Colonic mucosa (tissue), 4 donors: ENCODE data around the gene MAPK8IP1. TPM values are rescaled to one million over a fixed set of nuclear protein-coding genes. Genes with fewer than 3 reads are reported as not detected.

Experiments used
- DNase-seq: peaks from one replicate; pipeline ENCODE4 v3.0.0-alpha.2; 2020
- H3K27ac ChIP-seq: fragments of 200-600 bp; one replicate; pipeline ENCODE4 v1.8.0; 2021
- H3K27me3 ChIP-seq: fragments of 200-600 bp; one replicate; pipeline ENCODE4 v1.8.0; 2021
- H3K36me3 ChIP-seq: fragments of 200-600 bp; one replicate; pipeline ENCODE4 v1.8.0; 2021
- H3K4me1 ChIP-seq: fragments of 200-600 bp; one replicate; pipeline ENCODE4 v1.8.0; 2021; ENCODE audit warnings: mild to moderate bottlenecking
- H3K4me3 ChIP-seq: fragments of 200-600 bp; one replicate; pipeline ENCODE4 v1.8.0; 2021
- H3K9ac ChIP-seq, 2 donors: one replicate each; pipeline ENCODE4 v1.7.0; 2013; ENCODE audit warnings: control low read depth in 2 of 2, low read depth in 2 of 2, low read length in 2 of 2
- H3K9me3 ChIP-seq: fragments of 200-600 bp; one replicate; pipeline ENCODE4 v1.8.0; 2021
- CTCF ChIP-seq: fragments of 200-600 bp; IDR thresholded peaks from one replicate; pipeline ENCODE4 v1.8.0; 2022; ENCODE audit warnings: antibody characterized with exemption, mild to moderate bottlenecking
- intact Hi-C: fragments of 100-400 bp; cut with DNase I; formaldehyde crosslinking; loops from one replicate; pipeline ENCODE4 v1.14.1; 2022
- total RNA-seq, 2 donors: library from RNA; stranded (reverse); fragmentation: NEBNext Ultra II Directional in 1 of 2; extraction: Animal tissue kit (Norgen Biotek cat#: 25700) in 1 of 2; gene quantifications; one replicate each; pipeline ENCODE4 v1.2.1, GENCODE V29; 2021
- donor health status: healthy.
- donor health status: DM: no; HTN: no; CAD: no.
- donor health status: DM: no; HTN: no; CAD: no.

MAPK8IP1 gene
- total RNA-seq, 2 donors from 2014 or later: 2.4 to 3.6 TPM

- peaks cover 34% of the 10 kb centered on the region for H3K36me3 ChIP-seq
- no peak overlapping the region for H3K9ac ChIP-seq
- no peaks in the 10 kb centered on the region for H3K27me3 ChIP-seq
- H3K4me3 ChIP-seq: no peak overlapping the region
- no peaks in the 10 kb centered on the region for H3K9me3 ChIP-seq
- H3K4me1 ChIP-seq: no peaks in the 10 kb centered on the region
- intact Hi-C loops: loop anchor here (10.0 kb wide), 1 partner anchor 132 kb away; no protein-coding TSS in a partner anchor
- no peak overlapping the region for H3K27ac ChIP-seq
- no peak for DNase-seq
- TF ChIP-seq CTCF: peak; percentile 54
These were observed 12.6 kb upstream of the MAPK8IP1 start for GRCh38 chr11:45872651-45873356.

GRCh38 chr11:45876401-45876800 is 9.1 kb upstream of the MAPK8IP1 start:
- TF ChIP-seq CTCF: no peak
- H3K27ac ChIP-seq: no peak overlapping the region
- no peak overlapping the region for H3K4me3 ChIP-seq
- no peaks in the 10 kb centered on the region for H3K4me1 ChIP-seq
- H3K36me3 ChIP-seq: peaks cover 9% of the 10 kb centered on the region
- no peak for DNase-seq
- H3K27me3 ChIP-seq: no peaks in the 10 kb centered on the region
- H3K9me3 ChIP-seq: no peaks in the 10 kb centered on the region
- no peak overlapping the region for H3K9ac ChIP-seq
- intact Hi-C loops: loop anchor here (10.0 kb wide), 1 partner anchor 128 kb away; no protein-coding TSS in a partner anchor

DNA sequence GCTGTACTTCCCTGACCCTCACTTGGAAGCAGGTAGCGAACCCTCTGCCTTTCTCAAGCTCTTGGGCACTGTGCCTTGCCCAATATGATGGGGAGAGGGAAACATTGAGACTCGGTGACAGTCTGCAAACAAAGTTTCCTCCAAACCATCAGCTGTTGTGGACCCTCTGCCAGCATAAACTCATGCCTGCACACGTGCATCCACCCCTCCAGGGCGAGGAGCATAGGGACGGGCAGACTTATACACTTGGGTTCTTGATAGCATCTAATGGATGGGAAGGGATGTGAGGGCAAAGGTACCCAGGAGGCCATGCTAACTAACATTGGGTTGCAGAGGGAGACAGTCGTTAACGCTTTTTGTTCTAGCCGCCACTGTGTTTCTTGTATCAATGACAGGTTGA is 8.2 kb upstream of the MAPK8IP1 start:
- H3K4me1 ChIP-seq: no peaks in the 10 kb centered on the region
- no peak for DNase-seq
- no peaks in the 10 kb centered on the region for H3K9me3 ChIP-seq
- H3K27me3 ChIP-seq: no peaks in the 10 kb centered on the region
- no peak for TF ChIP-seq CTCF
- intact Hi-C loops: loop anchor here (10.0 kb wide), 1 partner anchor 128 kb away; no protein-coding TSS in a partner anchor
- H3K36me3 ChIP-seq: peaks cover 1% of the 10 kb centered on the region
- no peak overlapping the region for H3K4me3 ChIP-seq
- no peak overlapping the region for H3K27ac ChIP-seq
- H3K9ac ChIP-seq: no peak overlapping the region

DNA sequence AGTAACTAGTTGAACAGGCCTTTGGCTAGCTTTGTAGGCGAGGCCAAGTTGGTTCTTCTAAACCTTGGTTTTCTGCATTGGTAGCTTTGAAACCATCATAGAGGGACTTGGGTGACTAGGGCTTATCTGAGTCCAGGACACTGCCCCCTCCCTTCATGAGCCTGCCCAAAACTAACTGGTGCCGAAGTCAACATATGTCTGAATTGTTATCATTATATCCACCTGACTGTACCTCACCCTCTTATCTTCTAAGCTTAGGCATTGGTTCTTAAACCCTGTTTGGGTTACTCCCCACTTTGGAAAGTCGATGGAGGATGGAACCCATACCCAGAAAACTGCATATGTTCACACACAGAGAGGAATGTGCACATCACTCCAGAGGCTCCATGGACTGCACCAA is 7.6 kb upstream of the MAPK8IP1 start:
- no peak overlapping the region for H3K9ac ChIP-seq
- no peak overlapping the region for H3K4me3 ChIP-seq
- H3K27ac ChIP-seq: no peak overlapping the region
- TF ChIP-seq CTCF: no peak
- no peaks in the 10 kb centered on the region for H3K36me3 ChIP-seq
- H3K27me3 ChIP-seq: no peaks in the 10 kb centered on the region
- no peak for DNase-seq
- H3K9me3 ChIP-seq: no peaks in the 10 kb centered on the region
- no peaks in the 10 kb centered on the region for H3K4me1 ChIP-seq
- intact Hi-C loops: loop anchor here (10.0 kb wide), 1 partner anchor 127 kb away; no protein-coding TSS in a partner anchor

DNA sequence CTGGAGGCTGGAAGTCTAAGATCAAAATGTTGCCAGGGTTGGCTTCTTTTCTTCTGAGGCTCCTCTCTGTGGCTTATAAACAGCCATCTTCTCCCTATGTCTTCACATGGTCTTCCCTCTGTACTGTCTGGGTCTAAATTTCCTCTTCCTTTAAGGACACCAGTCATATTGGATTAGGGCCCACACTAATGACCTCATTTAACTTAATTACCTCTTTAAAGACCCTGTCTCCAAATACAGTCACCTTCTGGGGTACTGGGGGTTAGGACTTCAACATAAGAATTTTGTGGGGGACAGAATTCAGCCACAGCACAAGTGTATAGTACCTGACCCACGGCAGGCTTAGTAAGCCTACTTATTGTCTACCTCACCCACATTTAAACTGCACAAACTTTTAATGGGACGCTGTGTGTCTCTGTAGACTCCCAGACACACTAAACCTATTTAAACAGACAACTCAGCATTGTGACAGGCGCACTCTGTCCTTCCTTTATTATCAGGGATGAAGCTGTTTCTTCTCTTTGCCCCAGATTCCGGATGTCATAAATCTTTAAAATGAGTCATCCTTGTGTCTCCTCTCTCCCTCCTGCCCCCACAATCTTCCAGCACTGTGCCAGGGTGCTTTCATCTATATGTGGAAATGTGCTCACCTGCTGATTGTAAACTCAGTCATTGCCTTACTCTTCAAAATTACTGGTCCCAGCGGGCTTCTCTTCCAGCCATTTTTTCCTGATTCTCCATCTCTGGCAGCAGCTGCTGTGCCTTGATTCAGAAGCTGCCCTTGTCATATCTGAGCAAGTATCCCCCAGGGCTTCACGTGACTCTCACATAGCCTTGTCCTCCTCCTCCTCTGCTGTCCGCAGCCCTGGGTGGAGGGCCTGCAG is 5.4 kb upstream of the MAPK8IP1 start:
- Histone ChIP-seq H3K27ac (no peak overlapping the region), H3K9me3 (no peaks in the 10 kb centered on the region), H3K4me3 (no peak overlapping the region), H3K9ac (no peak overlapping the region), H3K27me3 (no peaks in the 10 kb centered on the region), H3K36me3 (no peaks in the 10 kb centered on the region), H3K4me1 (no peaks in the 10 kb centered on the region)
- no peak for DNase-seq
- no peak for TF ChIP-seq CTCF
- intact Hi-C loops: loop anchor here (10.0 kb wide), 1 partner anchor 125 kb away; no protein-coding TSS in a partner anchor
